ENCODE measurements around the gene SMARCA5.

GRCh38 chr4:143517764-143518163 lies 4.3 kb downstream of the SMARCA5 start:
- TF ChIP-seq CTCF (conservative IDR thresholded peaks at IDR 0.05 in 1 of 2, IDR thresholded peaks at IDR 0.05 in 1 of 2; ENCODE audit: extremely low read depth in 1 of 2, insufficient read depth in 1 of 2, low read depth in 1 of 2, low read length in 2 of 2) (no peak), EZH2 (IDR thresholded peaks at IDR 0.05; ENCODE audit: borderline replicate concordance, low read length) (no peak)
